D721Med (cell line): ENCODE data around the gene CDKN2B-AS1.

Experiments used
- DNase-seq: peaks from one replicate; pipeline ENCODE4 v3.0.0; 2011; ENCODE audit warnings: low spot score; ENCODE audit not compliant: insufficient read length
- FAIRE-seq: peaks from 2 replicates; lab custom pipeline; 2011; peaks lifted over from hg19 to GRCh38; lab: Jason Lieb, UNC
- CTCF ChIP-seq: IDR thresholded peaks from 2 replicates; pipeline ENCODE4 v1.5.1; 2012; ENCODE audit warnings: mild to moderate bottlenecking, control low read depth; ENCODE audit not compliant: insufficient read depth; ENCODE audit errors: missing control alignments

The CDKN2B-AS1 gene

GRCh38 chr9:22102146-22103053, 107.8 kb downstream of the CDKN2B-AS1 start:
- FAIRE-seq, result no peak
- DNase-seq, result no peak
- TF ChIP-seq CTCF, result no peak

- no peak for FAIRE-seq
- no peak for TF ChIP-seq CTCF
- no peak for DNase-seq
These were observed 109.3 kb downstream of the CDKN2B-AS1 start for GRCh38 chr9:22103685-22104575.

- no peak for TF ChIP-seq CTCF
- FAIRE-seq (no peak), DNase-seq (no peak)
These were observed 110.6 kb downstream of the CDKN2B-AS1 start for GRCh38 chr9:22105005-22105722.

GRCh38 chr9:22107202-22108045, 112.8 kb downstream of the CDKN2B-AS1 start:
- no peak for TF ChIP-seq CTCF
- no peak for FAIRE-seq
- DNase-seq, result no peak

GRCh38 chr9:22108581-22109370, 114.2 kb downstream of the CDKN2B-AS1 start:
- no peak for DNase-seq
- no peak for TF ChIP-seq CTCF
- no peak for FAIRE-seq
